Esophagus muscularis mucosa (tissue), 3 donors: ENCODE results near the gene ARHGAP21.

Experiments
- POLR2A ChIP-seq: fragments of 450-650 bp; IDR thresholded peaks from one replicate; pipeline ENCODE4 v1.6.1; 2017; ENCODE audit warnings: antibody characterized with exemption, moderate library complexity, mild to moderate bottlenecking, low read depth
- TF ChIP-seq, protein P1 (sequence below), 3 experiments: fragments of 200-600 bp in 2 of 3; fragments of 450-650 bp in 1 of 3; sonication (generic) in 2 of 3; IDR thresholded peaks; one replicate each; pipeline ENCODE4 v1.5.1; 2017 to 2019; ENCODE audit warnings: antibody characterized with exemption in 3 of 3, mild to moderate bottlenecking in 2 of 3, moderate library complexity in 1 of 3

- TF ChIP-seq, protein P1, sequence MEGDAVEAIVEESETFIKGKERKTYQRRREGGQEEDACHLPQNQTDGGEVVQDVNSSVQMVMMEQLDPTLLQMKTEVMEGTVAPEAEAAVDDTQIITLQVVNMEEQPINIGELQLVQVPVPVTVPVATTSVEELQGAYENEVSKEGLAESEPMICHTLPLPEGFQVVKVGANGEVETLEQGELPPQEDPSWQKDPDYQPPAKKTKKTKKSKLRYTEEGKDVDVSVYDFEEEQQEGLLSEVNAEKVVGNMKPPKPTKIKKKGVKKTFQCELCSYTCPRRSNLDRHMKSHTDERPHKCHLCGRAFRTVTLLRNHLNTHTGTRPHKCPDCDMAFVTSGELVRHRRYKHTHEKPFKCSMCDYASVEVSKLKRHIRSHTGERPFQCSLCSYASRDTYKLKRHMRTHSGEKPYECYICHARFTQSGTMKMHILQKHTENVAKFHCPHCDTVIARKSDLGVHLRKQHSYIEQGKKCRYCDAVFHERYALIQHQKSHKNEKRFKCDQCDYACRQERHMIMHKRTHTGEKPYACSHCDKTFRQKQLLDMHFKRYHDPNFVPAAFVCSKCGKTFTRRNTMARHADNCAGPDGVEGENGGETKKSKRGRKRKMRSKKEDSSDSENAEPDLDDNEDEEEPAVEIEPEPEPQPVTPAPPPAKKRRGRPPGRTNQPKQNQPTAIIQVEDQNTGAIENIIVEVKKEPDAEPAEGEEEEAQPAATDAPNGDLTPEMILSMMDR (IDR thresholded peaks at IDR 0.05) = no peak
- no peak for TF ChIP-seq POLR2A
Measured at GRCh38 chr10:24556126-24556749, 167.4 kb downstream of the ARHGAP21 start.
